ENCODE measurements around the gene MGAT5.

MGAT5 gene

DNA sequence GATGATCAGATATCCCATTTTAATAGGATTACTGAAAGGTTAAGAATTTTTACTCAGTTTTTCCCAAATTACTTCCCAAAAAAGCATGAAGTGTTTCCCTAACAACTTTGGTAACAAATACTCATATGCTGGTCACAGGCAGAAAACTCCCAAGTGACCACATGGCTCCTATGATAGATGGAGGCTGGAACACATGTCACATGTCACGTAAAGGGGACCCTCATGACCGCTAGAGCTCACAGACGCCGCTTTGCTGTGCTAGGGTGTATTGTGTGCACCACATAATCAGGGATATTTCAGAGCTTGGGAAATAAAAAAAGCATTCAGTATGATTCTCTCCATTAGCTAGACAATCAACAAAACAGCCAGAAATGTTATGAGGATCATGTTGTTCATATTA is 236.7 kb downstream of the MGAT5 start:
- DNase-seq, result no peak

DNA sequence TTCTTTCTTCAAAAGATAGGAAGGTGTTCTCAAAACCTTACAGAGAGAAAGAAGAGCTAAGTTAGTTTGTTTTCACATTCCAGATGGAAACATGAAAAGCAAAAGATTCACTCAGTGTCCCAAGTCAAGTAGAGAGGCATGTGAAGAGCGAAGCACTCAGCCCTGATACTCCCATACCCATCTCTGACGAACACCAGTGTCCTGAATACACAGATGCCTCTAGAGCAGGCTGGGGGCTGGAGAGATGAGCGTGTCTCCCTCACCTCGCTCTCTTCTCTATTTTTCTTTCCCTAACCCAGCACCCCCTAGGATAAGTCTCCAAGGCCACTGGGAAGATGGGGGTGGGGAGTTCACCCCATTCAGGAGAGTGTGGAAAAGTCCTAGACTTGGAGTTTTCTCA is 237.2 kb downstream of the MGAT5 start:
- DNase-seq, result no peak

DNA sequence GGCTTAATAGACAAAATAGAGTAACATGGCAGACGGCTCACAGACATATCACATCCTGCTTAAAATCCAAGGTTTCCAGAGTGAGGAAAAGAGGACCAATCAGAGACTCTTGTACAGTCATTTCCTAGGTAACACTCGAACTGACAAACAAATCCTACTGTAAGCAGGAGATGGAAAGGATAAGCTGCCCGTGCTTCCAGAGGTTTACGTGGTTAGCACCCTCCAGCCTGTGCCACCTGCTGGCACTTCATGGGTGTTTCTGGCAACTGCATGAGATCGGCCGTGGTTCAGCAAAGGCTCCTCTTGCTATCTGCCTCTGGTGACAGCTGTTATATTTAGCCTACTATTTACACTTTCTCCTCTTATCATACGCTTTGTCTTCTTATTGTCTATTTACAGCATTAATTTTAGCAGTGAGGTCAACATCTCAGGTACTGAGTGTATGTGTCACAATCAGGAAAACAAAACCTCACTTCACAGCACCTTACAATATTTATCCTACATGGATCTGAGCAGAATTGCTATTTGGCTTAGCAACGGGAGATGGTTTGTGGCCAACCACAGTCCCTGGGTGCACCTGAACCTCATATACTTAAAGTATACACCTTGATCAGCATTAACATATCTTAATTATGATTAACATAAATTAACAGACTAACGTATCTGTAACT is 238.0 kb downstream of the MGAT5 start:
- DNase-seq, result peak; percentile 70

DNA sequence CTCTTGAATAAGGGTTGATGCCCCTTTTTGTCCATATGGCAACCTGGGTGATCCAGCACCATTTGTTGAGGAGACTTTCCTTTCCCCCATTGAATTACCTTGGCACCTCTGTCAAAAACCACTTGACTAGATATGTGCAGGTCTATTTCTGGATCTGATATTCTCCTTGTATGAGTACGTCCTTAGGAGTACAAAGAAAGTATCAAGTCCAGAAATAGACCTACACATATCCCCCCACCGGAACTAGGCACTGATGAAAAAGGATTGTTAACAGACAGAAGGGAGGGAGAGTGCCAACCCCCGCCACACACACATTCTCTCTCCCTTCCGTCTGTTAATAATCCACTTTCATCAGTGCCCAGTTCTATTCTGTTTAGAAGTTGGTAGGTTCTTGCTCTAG is 239.9 kb downstream of the MGAT5 start:
- DNase-seq, result no peak

DNA sequence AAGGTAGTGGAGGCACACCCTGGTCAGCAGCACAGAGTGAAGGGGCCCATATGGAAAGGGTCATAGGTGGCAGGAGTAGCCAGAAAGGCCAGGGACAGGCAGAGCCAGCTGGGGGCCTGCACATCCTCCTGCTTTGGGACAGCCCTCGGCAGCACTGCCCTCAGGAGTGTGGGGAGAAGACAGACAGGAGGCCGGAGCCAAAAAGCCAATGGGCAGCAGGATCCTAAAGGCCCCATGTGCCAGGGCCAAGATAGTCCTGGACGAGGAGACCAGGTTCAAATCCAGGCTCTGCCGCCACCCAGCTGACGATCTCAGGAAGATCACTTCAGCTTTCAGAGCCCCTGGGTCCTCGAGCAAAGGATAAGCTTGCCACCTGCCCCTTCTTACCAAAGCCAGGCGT is 244.8 kb downstream of the MGAT5 start:
- DNase-seq, result no peak

DNA sequence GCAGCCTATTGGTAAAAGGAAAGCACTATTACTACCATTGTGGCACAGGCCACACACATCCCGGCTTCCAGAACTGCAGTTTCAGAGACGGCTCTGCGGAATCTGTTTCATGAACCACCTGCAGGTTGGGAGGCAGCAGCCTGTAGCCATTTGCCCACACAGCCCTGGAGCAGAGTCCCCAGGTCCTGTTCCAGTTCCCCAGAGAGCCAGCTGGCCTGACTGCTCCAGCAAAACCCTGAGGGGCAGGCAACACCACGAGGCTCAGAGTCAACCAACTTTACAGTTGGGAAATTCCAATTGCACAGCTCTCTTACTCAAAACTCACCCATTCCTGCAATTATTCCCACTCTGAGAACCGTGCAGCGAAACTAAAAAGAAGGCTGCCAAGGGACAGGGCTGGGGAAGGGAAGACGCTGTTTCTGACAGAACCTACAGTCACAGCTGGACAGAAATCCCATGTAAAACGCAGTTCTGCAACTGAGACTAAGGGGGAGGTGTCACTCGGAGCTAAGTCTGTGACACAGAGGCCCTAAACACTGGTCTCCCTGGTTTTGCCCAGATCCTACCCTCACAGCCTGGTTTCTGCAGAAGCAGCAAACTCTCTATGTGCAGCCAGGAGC is 245.5 kb downstream of the MGAT5 start:
- DNase-seq, result no peak

DNA sequence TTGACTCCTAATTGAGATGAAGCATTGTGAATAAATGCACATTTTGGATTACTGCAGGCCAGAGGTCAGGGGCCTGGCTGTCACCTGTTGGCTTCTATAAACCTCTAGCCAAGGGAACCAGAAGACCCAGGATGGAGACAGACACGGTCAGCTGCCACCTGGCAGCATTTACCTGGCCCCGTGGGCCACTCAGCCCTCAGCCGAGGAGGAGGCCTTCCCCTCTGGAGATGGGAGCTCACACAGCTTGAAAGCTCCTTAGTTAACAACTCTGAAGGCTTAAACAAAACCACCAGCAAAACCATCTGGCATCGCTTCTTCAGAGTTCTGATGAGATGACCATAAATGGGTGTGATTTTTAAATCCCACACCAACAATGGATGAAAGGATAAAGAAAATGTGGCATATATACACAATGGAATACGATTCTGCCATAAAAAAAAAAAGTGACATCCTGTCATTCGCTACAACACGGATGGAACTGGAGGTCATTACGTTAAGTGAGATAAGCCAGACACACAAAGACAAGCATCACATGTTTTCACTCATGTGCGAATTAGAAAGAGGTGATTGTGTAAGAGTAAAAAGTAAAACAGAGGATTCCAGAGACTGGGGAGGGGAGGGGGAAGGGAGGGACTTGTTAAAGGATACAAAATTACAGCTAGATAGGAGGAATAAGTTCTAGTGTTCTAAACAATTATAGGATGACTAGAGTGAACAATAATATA is 246.5 kb downstream of the MGAT5 start:
- no peak for DNase-seq

DNA sequence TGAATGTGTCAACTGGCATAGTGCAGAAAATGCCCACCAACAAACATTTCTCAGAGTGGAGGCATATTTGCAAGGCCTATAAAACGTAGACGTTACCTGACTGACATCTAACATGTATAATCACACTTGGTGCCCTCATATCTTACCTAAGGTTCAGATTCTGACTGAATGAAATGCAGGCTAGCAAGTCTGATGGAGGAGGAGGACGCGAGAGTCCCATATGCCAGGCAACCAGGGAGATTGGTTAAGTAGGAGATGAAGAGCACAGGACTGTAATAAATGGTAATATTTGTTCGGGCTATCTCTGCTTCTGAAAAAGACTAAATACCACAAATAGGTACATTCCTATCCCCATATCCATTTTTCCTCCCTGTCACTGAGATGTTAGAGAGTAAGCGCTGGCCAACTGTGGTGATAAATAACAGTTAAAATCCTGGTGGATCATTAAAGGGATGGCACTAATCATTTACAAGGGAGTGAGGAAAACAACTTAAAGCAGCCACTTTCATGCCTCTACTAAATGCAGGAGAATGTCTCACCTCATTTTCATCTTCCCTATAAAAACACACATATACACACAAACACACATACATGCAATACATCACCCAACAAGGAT is 247.7 kb downstream of the MGAT5 start:
- no peak for DNase-seq

DNA sequence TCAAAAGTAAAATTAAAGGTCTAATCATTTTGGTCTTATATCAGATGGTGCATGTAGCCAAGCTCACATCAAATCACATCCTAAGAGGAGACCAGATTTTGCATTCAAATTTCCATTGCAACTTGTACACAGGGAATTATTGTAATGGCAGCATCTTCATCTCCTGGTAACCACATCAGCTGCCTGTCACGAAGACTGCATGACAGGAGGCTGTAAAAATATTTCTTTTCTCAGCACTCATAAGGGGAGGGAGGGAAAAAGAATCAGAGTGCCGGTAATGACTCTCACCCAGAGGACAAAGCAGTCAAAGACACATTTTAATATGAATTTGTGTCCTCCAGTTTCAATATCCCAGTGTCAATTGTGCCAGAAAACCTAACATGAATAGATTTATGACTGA is 248.2 kb downstream of the MGAT5 start:
- no peak for DNase-seq

Data from DMS79 treated with DMSO at 0.1 percent for 48 hours (cell line).